NCI-H1092 treated with DMSO at 0.1 percent for 48 hours (cell line): ENCODE data around the gene TXNRD1.
"Not testable (repeated sequence)": the region's sequence is repeated elsewhere in the genome, so short reads cannot be mapped to it uniquely, and the experiment has no call there.

ENCODE experiments used
- DNase-seq: peaks from one replicate; lab custom pipeline; 2025; lab: John Stamatoyannopoulos, UW

Gene TXNRD1

GRCh38 chr12:104304261-104305009 lies 88.9 kb downstream of the TXNRD1 start:
- no peak for DNase-seq

GRCh38 chr12:104305349-104305748 lies 89.8 kb downstream of the TXNRD1 start:
- DNase-seq: no peak

- DNase-seq: no peak
Observed at GRCh38 chr12:104306376-104306775, 90.8 kb downstream of the TXNRD1 start.

- no peak for DNase-seq
Observed at GRCh38 chr12:104306943-104307654, 91.5 kb downstream of the TXNRD1 start.

DNA sequence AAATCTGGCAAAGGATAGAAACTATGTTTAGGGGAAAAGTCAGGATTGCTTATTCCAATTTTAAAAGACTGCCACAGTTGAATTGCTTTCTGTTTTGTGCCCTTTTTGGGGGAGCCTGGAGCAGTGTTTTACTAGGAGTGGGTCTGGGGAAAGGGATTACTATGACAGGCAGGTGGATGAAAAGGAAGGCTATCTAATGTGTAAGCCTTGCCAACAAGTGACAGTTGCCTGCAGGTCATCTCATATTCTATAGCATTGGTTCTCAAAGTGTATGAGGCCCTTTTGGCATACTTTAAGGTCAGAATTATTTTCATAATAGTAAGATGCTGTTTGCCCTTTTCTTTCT lies 92.0 kb downstream of the TXNRD1 start:
- no peak for DNase-seq

DNA sequence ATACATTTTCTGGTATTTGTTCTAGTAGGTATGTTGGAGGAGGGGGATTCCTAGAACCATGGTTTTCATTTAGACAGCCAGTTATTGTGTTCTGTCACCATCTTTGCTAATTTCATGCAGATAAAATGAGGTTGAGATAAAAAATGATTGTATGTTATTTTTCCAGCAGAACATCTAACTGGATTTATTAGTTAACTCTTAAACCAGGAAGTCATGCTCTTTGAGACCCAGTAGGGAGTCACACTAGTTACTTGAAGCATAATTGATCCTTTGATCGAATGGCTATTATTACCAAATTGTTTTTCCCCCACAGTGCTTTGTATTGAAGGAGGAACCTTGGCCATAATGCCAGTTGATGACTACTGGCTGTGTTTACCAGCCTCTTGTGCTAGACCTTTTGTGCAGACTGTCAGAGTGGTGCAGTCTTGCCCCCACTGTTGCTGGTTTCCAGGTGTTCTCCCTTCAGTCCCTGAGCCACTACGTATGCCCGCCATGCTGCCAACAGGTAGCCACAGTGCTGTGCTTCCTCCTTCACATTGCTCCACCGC lies 93.9 kb downstream of the TXNRD1 start:
- peak; percentile 3 for DNase-seq

- DNase-seq: no peak
Observed at GRCh38 chr12:104310751-104311633, 95.4 kb downstream of the TXNRD1 start.

DNA sequence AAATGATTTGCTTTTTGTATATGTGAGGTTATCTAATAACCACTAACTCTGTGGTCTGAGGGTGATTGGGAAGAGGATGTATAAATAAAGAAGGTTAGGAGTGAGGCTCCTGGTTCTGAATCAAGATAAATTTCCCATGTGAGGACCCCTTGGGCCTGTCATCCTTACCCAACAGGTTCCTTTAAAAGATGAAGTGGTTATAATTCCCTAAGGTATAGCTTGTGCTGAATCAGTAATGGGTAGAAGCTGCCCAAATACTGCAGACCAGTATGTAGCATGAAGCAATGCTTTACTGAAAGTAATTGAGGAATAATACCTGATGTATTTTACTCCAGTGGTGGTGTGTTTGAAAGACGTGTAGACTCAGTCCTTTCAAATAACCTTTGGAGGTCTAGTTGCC lies 96.6 kb downstream of the TXNRD1 start:
- DNase-seq: no peak

DNA sequence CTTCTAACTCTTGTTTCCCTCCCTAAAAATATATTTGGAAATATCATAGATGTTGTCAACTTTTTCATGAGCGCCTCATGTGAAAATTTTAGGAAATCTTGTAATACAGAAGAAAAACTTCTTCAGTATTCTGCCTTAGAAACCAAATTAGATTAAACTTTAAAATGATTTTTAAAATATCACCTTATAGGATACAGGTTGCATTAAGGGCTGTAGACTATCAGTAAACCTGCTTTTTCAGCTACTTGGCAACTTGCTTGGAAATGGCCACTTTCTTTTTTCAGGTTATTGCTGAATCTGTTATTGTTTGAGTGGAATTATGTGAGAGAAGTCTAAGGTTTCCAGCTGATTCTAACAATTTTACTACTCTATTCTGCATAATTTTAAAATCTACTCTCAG lies 97.1 kb downstream of the TXNRD1 start:
- no peak for DNase-seq

DNA sequence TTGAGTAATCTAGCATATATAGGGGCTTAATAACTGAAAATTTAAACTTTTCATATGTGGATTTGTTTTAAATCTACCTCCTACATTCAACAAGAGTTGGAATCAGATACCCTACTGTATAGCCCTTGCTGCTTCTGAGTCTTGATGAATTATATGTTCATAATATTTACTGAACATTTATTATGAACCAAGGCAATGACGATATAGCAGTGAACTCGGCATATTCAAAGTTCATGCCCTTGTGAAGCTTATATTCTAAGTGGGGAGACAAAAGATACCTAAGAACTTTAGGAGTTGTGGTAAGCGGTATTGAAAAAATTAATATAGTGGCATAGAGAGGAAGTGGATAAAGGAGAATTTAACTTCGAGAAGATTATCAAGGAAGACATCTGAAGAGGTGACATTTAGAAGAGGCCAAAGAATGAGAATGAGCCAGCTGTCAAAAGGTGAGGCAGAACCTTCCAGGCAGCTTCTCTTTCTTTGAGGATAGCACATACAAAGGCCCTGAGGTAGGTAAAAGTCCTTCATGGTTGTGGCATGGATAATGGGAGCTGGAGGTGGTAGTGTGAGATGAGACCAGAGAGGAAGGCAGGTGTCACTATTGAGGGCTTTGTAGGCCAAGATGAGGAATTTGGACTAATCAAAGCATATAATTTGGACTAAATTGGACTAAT lies 98.1 kb downstream of the TXNRD1 start:
- no peak for DNase-seq

- DNase-seq: no peak
Observed at GRCh38 chr12:104314242-104314614, 98.6 kb downstream of the TXNRD1 start.

- no peak for DNase-seq
Observed at GRCh38 chr12:104315326-104316224, 100.0 kb downstream of the TXNRD1 start.

DNA sequence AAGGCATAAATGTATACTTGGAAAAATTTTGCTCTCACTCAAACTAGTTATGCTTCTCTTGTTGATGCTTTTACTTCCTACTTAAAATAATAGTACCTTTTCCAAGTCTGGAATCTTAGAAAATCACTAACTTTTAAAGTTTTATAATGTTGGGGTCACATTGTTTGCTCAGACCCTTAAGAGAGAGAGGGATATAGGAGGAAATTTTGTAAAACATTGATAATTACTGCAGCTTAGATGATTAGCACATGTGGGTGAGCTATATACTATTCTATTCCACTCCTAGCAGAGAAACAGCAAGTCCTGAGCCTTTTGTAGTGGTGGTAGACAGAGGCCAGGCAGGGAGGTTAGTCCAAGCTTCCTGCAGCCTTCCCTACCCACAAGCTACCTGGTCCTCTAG lies 101.4 kb downstream of the TXNRD1 start:
- no peak for DNase-seq

- no peak for DNase-seq
Observed at GRCh38 chr12:104317538-104318210, 102.1 kb downstream of the TXNRD1 start.

DNA sequence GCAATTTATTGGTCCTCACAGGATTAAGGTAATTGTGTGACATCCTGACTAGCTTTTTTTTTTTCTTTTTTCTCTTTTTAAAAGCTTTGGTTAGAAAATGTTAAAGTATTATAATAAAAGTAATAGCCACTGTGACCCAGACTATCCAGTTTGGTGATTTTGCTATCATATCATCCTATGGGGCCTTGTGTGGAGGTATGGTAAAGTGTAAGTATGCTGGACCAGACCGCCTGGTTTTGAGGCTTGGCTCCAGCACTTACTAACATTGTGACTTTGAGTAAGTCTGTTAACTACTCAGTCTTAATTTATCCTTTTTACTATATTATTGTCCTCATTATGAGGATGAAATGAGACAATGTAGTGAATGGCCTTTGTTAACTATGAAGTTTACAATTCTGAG lies 103.4 kb downstream of the TXNRD1 start:
- no peak for DNase-seq

DNA sequence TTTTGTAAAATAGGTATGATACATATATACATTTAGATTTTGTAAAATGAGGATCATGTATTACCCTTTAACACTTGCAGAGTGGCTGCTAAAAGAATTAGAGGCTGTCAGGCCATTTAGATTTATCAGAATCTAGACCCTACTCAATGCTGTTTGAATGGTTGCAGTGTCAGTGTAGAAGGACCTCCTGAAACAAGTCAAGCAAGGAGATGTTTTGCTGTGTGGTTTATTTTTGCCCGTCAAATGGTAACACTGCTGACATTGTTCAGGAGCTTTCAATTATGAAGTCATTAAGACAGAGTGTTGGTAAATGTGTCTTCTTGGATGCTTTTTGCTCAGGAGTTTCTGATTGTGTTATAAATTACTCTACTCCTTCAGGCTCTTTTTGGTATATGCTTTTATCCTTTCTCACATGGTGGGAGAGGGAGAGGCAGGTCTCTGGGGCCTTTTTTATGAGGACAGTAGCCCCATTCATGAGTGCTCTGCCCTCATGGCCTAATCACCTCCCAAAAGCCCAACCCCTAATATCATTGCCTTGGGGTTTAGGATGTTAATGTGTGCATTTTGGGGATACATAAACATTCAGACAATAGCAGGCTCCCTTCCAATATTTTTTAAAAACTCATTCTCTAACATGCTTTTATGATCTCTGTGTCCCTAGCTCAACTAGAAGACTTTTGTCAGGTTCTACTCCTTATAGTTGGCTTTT lies 104.5 kb downstream of the TXNRD1 start:
- DNase-seq: no peak

DNA sequence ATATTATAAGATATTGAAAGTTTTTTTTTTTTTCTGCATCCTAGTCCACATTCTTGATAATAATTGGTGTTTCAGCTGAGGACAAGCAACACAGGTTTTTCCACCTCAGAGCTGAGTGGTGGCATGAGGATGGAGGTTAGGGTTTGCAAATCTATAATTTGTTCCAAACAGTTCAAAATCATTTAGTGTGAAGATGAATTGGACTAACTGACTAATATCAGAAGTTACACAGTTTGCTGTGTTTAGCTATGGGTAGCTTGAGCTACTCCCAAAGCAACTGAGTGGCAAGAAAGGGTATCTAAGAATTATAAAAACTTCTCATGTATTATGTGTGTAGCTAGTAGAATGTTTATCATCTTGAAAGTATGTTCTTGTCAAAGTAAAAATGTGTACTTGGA lies 105.0 kb downstream of the TXNRD1 start:
- no peak for DNase-seq

DNA sequence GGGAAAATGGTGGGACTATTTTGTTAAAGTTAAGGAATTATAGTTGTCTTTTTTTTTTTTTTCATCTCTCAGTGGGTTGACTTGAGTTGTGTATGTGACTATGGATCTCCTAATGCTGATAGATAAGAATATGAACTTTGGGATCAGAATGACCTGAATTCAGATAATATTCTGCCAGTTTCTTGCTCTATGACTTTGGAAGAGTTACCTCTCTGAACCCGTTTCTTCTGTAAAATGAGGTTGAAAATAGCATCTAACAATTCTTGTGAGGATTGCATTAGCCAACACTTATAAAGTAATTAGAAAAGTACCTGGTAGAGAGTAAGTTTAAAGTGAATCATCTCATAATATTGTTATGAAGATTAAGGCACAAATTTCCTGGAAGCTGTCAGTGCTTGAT lies 106.4 kb downstream of the TXNRD1 start:
- DNase-seq: no peak

DNA sequence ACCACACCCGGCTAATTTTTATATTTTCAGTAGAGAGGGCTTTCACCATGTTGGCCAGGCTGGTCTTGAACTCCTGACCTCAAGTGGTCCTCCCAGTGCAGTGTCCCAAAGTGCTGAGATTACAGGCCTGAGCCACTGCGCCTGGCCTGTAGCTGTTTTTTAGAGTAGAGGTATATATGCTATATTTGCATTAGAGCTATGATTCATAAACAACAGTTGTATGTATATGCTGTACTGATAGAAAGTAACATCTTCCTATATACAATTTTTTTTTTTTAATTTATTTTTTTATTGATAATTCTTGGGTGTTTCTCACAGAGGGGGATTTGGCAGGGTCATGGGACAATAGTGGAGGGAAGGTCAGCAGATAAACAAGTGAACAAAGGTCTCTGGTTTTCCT lies 107.0 kb downstream of the TXNRD1 start:
- not testable (repeated sequence) for DNase-seq

GRCh38 chr12:104323899-104324298 lies 108.3 kb downstream of the TXNRD1 start:
- DNase-seq: no peak
